Vagina (tissue), 2 donors: ENCODE results near the gene KRT2.

Source experiments
- POLR2A ChIP-seq, 2 donors: fragments of 450-650 bp; IDR thresholded peaks; one replicate each; pipeline ENCODE4 v1.6.1; 2017; ENCODE audit warnings: antibody characterized with exemption in 2 of 2, mild to moderate bottlenecking in 2 of 2, moderate library complexity in 2 of 2
- POLR2AphosphoS5 ChIP-seq, 2 donors: sonication (generic); formaldehyde crosslinking; IDR thresholded peaks; one replicate each; pipeline ENCODE4 v1.9.0; 2017; ENCODE audit warnings: antibody characterized with exemption in 2 of 2, mild to moderate bottlenecking in 2 of 2, low read depth in 1 of 2; ENCODE audit not compliant: insufficient read depth in 1 of 2
- TF ChIP-seq, protein P1 (sequence below), 3 experiments: fragments of 450-650 bp in 2 of 3; fragments of 200-600 bp in 1 of 3; sonication (generic) in 1 of 3; IDR thresholded peaks; one replicate each; pipeline ENCODE4 v1.5.1; 2017 to 2019; ENCODE audit warnings: antibody characterized with exemption in 3 of 3, mild to moderate bottlenecking in 2 of 3, moderate library complexity in 2 of 3

- TF ChIP-seq, protein P1, sequence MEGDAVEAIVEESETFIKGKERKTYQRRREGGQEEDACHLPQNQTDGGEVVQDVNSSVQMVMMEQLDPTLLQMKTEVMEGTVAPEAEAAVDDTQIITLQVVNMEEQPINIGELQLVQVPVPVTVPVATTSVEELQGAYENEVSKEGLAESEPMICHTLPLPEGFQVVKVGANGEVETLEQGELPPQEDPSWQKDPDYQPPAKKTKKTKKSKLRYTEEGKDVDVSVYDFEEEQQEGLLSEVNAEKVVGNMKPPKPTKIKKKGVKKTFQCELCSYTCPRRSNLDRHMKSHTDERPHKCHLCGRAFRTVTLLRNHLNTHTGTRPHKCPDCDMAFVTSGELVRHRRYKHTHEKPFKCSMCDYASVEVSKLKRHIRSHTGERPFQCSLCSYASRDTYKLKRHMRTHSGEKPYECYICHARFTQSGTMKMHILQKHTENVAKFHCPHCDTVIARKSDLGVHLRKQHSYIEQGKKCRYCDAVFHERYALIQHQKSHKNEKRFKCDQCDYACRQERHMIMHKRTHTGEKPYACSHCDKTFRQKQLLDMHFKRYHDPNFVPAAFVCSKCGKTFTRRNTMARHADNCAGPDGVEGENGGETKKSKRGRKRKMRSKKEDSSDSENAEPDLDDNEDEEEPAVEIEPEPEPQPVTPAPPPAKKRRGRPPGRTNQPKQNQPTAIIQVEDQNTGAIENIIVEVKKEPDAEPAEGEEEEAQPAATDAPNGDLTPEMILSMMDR (IDR thresholded peaks at IDR 0.05), result no peak
- TF ChIP-seq POLR2A (IDR thresholded peaks at IDR 0.05) (no peak), POLR2AphosphoS5 (IDR thresholded peaks at IDR 0.05; ENCODE audit: insufficient read depth in 1 of 2, low read depth in 1 of 2) (no peak)
Measured at GRCh38 chr12:52699960-52700359, 47.9 kb upstream of the KRT2 start.
